Right cardiac atrium (tissue), 5 donors: ENCODE measurements around the gene PCDHGA6. TPM values are rescaled to one million over a fixed set of nuclear protein-coding genes. Genes with fewer than 3 reads are reported as not detected.
"Not testable (repeated sequence)": the region's sequence is repeated elsewhere in the genome, so short reads cannot be mapped to it uniquely, and the experiment has no call there.

Source experiments
- ATAC-seq, 2 donors: fragments of 200-7000 bp; cut with Tn5 transposase; one replicate each; pipeline versions ENCODE4 v1.8.0 to v1.9.1; 2020; ENCODE audit warnings: moderate library complexity in 2 of 2, mild to moderate bottlenecking in 1 of 2
- DNase-seq, 3 donors: peaks; one replicate each; pipeline ENCODE4 v3.0.0-alpha.2; 2020
- H3K27ac ChIP-seq: one replicate; pipeline ENCODE4 v1.5.1; 2013; ENCODE audit warnings: mild to moderate bottlenecking, low read length, control low read depth, moderate library complexity
- H3K27me3 ChIP-seq: one replicate; pipeline ENCODE4 v1.6.1; 2013; ENCODE audit not compliant: control insufficient read depth, insufficient read depth
- H3K4me1 ChIP-seq: one replicate; pipeline ENCODE4 v1.6.1; 2013; ENCODE audit warnings: low read length; ENCODE audit not compliant: control insufficient read depth, insufficient read depth
- H3K4me3 ChIP-seq: one replicate; pipeline ENCODE4 v1.5.1; 2013; ENCODE audit warnings: low read length, control low read depth
- H3K9me3 ChIP-seq: one replicate; pipeline ENCODE4 v1.6.1; 2013; ENCODE audit warnings: low read length; ENCODE audit not compliant: control insufficient read depth
- WGBS: extraction: QIAGEN DNeasy Blood & Tissue Kit; methylation state at CpG from one replicate; pipeline ENCODE4 v1.1.7; 2013; 5-methylcytosine and 5-hydroxymethylcytosine counted together
- intact Hi-C, 4 donors: fragments of 100-400 bp; cut with DNase I; formaldehyde crosslinking; loops; one replicate each; pipeline versions ENCODE4 v1.11.0 to v1.14.0; 2022 to 2023
- polyA plus RNA-seq: library from polyadenylated mRNA; stranded (reverse); fragments of 200-250 nt; gene quantifications from one replicate; pipeline ENCODE4 v1.2.3, GENCODE V29; 2013
- total RNA-seq, 4 donors: library from RNA; stranded (reverse); fragmentation: NEBNext Ultra II Directional; extraction: Animal tissue kit (Norgen Biotek cat#: 25700); gene quantifications; one replicate each; pipeline ENCODE4 v1.2.1, GENCODE V29; 2021
- donor health status: healthy with polysubstance abuse.
- donor health status: DM: no; HTN: yes; CAD: no.
- donor health status: DM: no; HTN: no; CAD: no.
- donor health status: DM: no; HTN: yes; CAD: no; lungs with severe emphysema.
- donor health status: DM: yes; HTN: yes; CAD: no.

PCDHGA6 gene
- total and polyA plus RNA-seq, 5 donors = 2.2 to 5.3 (median 4.9) TPM

GRCh38 chr5:141414548-141415274 lies 41.0 kb downstream of the PCDHGA6 start:
- 28% methylated on average over 46 of the region's 46 CpGs for WGBS
- intact Hi-C loops = loop anchor here in 2 of 4 donors (5.0 to 10.0 kb wide), 2 partner anchors 110 to 143 kb away; no protein-coding TSS in a partner anchor
- not testable (repeated sequence) for H3K4me1 ChIP-seq, H3K9me3 ChIP-seq, H3K27ac ChIP-seq, DNase-seq, H3K27me3 ChIP-seq, H3K4me3 ChIP-seq, ATAC-seq

- not testable (repeated sequence) for H3K27me3 ChIP-seq, H3K4me1 ChIP-seq, H3K4me3 ChIP-seq, DNase-seq, ATAC-seq, H3K9me3 ChIP-seq, H3K27ac ChIP-seq
- intact Hi-C loops = loop anchor here in 2 of 4 donors (5.0 to 10.0 kb wide), 2 partner anchors 110 to 142 kb away; no protein-coding TSS in a partner anchor
- WGBS = 29% methylated on average over 24 of the region's 24 CpGs
Observed at GRCh38 chr5:141415275-141415618, 41.6 kb downstream of the PCDHGA6 start.

GRCh38 chr5:141417494-141418172 lies 43.9 kb downstream of the PCDHGA6 start, which contains the start of gene PCDHGB7:
Gene PCDHGB7, plus strand, starts transcription at chr5:141417677. Its CDS starts 183 bp downstream, at chr5:141417860.
- Histone ChIP-seq H3K9me3 (peaks cover 15% of the 10 kb centered on the region), H3K4me3 (peak within 1 kb of the TSS; percentile 61)
- ATAC-seq (peak; percentile 93 to 96), DNase-seq (peak; percentile 71 to 92 (median 90))
- H3K27me3 ChIP-seq, H3K27ac ChIP-seq, H3K4me1 ChIP-seq: not testable (repeated sequence)
- intact Hi-C loops = loop anchor here in 2 of 4 donors (5.0 to 10.0 kb wide), 2 partner anchors 107 to 140 kb away; no protein-coding TSS in a partner anchor
- 6% methylated on average over 47 of the region's 47 CpGs for WGBS

GRCh38 chr5:141419074-141419880 lies 45.6 kb downstream of the PCDHGA6 start:
- Histone ChIP-seq H3K4me3 (no peak overlapping the region), H3K27ac (no peak overlapping the region), H3K4me1 (peaks cover 2% of the 10 kb centered on the region), H3K27me3 (no peaks in the 10 kb centered on the region), H3K9me3 (peaks cover 18% of the 10 kb centered on the region)
- ATAC-seq (no peak), DNase-seq (no peak)
- intact Hi-C loops = loop anchor here in 2 of 4 donors (5.0 to 10.0 kb wide), 2 partner anchors 106 to 138 kb away; no protein-coding TSS in a partner anchor
- WGBS = 30% methylated on average over 74 of the region's 74 CpGs

- Histone ChIP-seq H3K27me3 (no peaks in the 10 kb centered on the region), H3K27ac (no peak within 1 kb of the TSS), H3K4me1 (peaks cover 2% of the 10 kb centered on the region), H3K4me3 (peak within 1 kb of the TSS; percentile 49), H3K9me3 (peaks cover 16% of the 10 kb centered on the region)
- 13% methylated on average over 42 of the region's 42 CpGs for WGBS
- ATAC-seq (peak in 1 of 2 donors; percentile 39), DNase-seq (peak in 1 of 3 donors; percentile 56)
- intact Hi-C loops = loop anchor here in 2 of 4 donors (10.0 kb wide), 2 partner anchors 46 to 104 kb away; partner anchors contain the start of genes PCDHGA6 (in 1 of the 2) and PCDHGB3 (in 1 of the 2)
Observed at GRCh38 chr5:141420855-141421488, 47.3 kb downstream of the PCDHGA6 start, which contains the start of gene PCDHGA11. Gene PCDHGA11, plus strand, starts transcription at chr5:141421051. Its CDS starts 177 bp downstream, at chr5:141421228.

- DNase-seq (no peak), ATAC-seq (no peak)
- peak overlapping the region; percentile 49 for H3K4me3 ChIP-seq
- H3K9me3 ChIP-seq = peaks cover 19% of the 10 kb centered on the region
- WGBS = 14% methylated on average over 13 of the region's 13 CpGs
- intact Hi-C loops = loop anchor here in 2 of 4 donors (10.0 kb wide), 2 partner anchors 47 to 103 kb away; partner anchors contain the start of genes PCDHGA6 (in 1 of the 2) and PCDHGB3 (in 1 of the 2)
- H3K27ac ChIP-seq = no peak overlapping the region
- peaks cover 2% of the 10 kb centered on the region for H3K4me1 ChIP-seq
- H3K27me3 ChIP-seq = no peaks in the 10 kb centered on the region
Observed at GRCh38 chr5:141421489-141421855, 47.8 kb downstream of the PCDHGA6 start.

- H3K27me3 ChIP-seq = no peaks in the 10 kb centered on the region
- ATAC-seq = no peak
- H3K4me3 ChIP-seq = no peak overlapping the region
- peaks cover 24% of the 10 kb centered on the region for H3K9me3 ChIP-seq
- 23% methylated on average over 42 of the region's 42 CpGs for WGBS
- intact Hi-C loops = loop anchor here in 2 of 4 donors (10.0 kb wide), 2 partner anchors 48 to 102 kb away; partner anchors contain the start of genes PCDHGA6 (in 1 of the 2) and PCDHGB3 (in 1 of the 2)
- DNase-seq = peak in 1 of 3 donors; percentile 40
- H3K27ac ChIP-seq = no peak overlapping the region
- peaks cover 2% of the 10 kb centered on the region for H3K4me1 ChIP-seq
Observed at GRCh38 chr5:141422742-141423291, 49.1 kb downstream of the PCDHGA6 start.

GRCh38 chr5:141427783-141428426 lies 54.2 kb downstream of the PCDHGA6 start:
- 42% methylated on average over 53 of the region's 53 CpGs for WGBS
- H3K27ac ChIP-seq = no peak overlapping the region
- intact Hi-C loops = loop anchor here in 2 of 4 donors (5.0 to 10.0 kb wide), 3 partner anchors 53 to 129 kb away; partner anchors contain the start of genes PCDHGA6 (in 1 of the 2) and PCDHGB3 (in 1 of the 2)
- DNase-seq (peak in 1 of 3 donors; percentile 41), ATAC-seq (no peak)
- no peaks in the 10 kb centered on the region for H3K4me1 ChIP-seq
- peaks cover 13% of the 10 kb centered on the region for H3K9me3 ChIP-seq
- no peak overlapping the region for H3K4me3 ChIP-seq
- no peaks in the 10 kb centered on the region for H3K27me3 ChIP-seq
